HPDE6-E6E7 (cell line): ENCODE measurements around the gene CYFIP2.

Source experiments
- DNase-seq: peaks from one replicate; pipeline ENCODE4 v3.0.0; 2011; ENCODE audit warnings: missing footprints; ENCODE audit errors: extremely low spot score

CYFIP2 gene

DNA sequence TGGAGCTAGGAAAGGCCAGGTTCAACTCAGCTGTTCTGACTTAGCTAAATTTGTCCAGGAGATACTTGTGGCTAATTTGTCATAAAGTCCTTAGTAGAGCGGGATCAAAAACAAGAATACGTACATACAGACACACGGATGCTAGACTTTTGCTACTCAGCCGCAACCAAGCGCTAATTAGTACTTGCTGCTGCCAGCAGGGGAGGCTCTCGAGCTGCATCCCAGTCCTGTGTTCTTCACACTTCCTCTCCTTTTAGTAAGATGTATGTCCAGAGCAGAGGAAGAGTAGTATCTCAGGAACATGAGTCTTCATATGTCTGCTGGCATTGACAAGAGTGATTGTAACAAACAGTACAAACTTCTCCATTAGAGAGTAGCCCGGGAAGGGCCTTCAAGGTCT lies 58.3 kb downstream of the CYFIP2 start:
- DNase-seq, result no peak

GRCh38 chr5:157326440-157327005 lies 60.6 kb downstream of the CYFIP2 start:
- DNase-seq, result no peak

DNA sequence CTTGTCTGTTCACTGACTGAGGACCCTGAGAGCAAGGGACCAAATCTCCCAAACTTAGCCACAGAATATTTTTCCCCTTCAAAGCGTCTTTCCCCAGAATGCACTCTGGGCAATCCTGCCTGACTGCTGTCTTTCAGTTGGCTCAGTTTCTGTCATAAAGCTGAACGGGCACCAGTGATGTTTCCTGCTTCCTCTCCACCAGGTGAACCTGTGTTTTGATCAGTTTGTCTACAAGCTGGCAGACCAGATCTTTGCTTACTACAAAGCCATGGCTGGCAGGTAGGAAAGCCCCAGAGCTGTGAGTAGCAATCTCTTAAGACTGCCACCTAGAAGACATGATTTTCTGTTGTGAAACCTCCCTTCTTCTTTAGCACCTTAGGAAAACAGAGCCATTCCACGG lies 61.8 kb downstream of the CYFIP2 start:
- DNase-seq, result no peak

DNA sequence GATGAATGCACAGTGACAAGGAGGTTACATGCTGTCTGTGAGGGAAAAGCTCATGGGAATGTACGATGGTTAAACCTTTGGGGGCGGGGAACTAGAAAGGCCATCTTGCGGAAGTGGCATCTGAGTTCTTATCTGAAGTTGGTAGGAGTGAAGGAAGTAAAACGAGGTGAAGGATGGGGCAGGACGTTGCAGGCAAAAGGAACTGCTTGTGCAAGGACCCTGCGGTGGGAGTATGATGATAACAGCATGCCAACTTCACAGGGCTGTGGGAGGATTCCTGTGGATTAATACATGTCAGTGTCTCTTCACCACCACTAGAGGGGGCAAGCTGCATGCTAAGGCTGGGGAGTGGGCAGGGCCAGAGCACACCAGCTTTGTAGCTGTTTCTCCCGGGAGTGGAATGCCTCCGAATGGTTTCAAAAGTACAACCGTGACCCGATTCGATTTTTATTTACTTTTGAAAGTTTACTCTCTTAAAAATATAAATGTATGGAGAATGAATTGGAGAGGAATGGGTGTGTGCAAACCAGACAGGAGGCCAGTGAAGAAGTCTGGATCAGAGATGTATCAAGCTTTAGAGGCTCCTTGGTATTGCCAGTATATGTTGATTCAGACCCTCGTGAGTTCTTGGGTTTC lies 62.5 kb downstream of the CYFIP2 start:
- peak; percentile 91 for DNase-seq

GRCh38 chr5:157331807-157332206 lies 65.9 kb downstream of the CYFIP2 start:
- DNase-seq, result no peak

GRCh38 chr5:157335534-157336422 lies 69.9 kb downstream of the CYFIP2 start:
- no peak for DNase-seq

DNA sequence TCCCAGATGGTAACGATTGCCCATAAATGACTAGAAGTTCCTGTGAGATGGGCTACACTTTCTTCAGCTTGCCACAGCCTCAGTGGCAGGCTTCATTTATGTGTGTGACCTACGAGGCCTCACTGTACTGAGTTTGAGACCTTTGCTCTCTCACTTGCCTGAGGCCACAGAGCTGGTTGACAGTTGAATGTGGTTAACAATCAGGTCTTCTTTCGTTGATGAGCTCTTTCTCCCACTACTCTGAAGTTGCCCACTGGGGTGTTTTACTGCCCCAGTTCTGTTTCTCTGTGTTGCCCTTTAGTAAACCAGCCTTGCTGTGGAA lies 70.5 kb downstream of the CYFIP2 start:
- no peak for DNase-seq

GRCh38 chr5:157339409-157339808 lies 73.5 kb downstream of the CYFIP2 start:
- no peak for DNase-seq

DNA sequence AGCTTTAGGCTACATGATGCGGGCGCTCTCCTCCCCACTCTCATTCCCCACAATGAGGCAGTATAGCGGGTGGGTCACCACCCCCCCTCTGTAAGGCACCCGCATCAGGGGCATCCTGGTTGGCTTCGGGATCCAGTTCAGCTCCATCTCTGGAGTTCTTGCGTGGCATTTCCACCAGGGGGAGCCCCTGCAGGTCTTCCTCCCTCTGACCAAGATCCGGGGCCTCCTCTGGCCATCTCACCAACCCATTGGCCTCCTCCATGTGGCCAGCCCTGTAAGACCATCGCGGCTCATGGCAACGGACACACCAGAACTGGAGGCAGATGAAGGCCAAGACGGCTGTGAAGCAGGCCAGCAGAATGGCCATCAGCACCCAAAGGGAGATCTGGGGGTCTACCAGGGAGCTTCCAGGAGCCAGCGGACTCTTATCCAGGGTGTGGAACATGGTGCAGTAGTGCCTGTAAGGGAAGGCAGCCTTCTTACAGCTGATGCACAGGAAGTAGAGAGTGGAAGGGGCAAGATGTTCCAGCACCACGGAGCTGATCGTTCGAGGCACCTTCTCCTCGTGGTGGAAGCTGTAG lies 77.0 kb downstream of the CYFIP2 start:
- DNase-seq, result peak; percentile 52

DNA sequence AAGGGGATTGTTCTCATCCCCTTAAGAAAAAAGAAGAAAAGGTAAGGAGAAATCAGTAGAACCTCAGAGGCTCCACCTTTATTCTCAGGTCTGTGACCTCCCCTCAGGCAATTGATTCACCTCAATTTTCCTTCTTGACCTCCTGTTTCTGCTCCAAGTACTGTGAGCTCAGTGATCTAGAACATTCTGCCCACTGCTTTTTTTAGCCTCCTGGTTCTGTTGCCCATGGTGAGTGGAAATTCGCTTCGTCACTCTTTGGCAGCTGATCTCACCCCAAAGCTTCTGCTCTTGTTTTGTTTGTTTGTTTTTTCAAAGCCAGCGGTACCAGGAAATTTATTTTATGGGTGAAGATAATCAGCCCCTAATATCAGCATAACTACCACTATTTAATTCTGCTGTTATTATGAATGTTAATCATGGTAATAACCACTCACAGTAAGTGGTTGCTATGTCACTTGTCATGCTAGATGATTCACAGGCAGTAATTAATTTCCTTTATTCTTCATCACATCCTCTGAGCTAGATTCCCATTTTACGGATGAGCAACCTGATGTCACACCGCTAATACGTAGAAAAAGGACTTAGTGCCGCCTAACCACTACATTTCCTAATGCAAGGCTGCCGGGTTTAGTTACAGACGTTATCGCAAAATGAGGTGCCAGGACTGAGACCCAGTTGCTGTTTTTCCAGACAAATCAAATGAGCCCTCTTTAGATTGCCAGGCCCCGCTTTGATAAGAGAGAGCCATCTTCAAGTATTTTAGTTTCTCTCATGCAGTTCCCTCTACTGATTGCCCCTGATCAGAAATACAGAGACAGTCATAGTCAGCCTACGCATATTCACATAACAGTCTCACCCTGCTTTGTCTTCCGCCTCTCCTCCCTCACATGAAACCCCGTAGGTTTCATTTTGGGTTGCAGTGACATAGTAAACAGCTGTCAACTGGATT lies 78.2 kb downstream of the CYFIP2 start:
- DNase-seq, result no peak

GRCh38 chr5:157345067-157345466 lies 79.1 kb downstream of the CYFIP2 start:
- no peak for DNase-seq

DNA sequence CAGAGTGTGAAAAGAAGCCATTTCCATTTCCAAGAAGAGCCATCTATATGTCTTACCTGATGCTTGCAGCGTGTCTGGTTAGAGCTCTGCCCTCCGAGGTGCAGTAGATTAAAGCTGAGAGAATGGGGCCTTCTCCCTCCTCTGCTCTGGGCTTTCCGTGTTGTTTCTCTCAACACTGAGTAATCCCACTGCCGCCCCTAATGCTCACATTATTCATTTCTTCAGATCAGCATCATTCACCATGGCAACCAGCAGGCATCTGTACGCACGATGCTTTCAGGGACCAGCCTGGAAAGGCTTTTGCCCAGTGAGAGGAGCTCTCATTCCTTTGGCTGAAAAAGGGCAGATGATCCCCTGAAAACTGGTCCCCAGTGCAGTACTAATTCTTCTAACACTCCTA lies 79.6 kb downstream of the CYFIP2 start:
- no peak for DNase-seq

- no peak for DNase-seq
These were observed 81.6 kb downstream of the CYFIP2 start for GRCh38 chr5:157347301-157348048.

- no peak for DNase-seq
These were observed 82.1 kb downstream of the CYFIP2 start for GRCh38 chr5:157348049-157348400.

DNA sequence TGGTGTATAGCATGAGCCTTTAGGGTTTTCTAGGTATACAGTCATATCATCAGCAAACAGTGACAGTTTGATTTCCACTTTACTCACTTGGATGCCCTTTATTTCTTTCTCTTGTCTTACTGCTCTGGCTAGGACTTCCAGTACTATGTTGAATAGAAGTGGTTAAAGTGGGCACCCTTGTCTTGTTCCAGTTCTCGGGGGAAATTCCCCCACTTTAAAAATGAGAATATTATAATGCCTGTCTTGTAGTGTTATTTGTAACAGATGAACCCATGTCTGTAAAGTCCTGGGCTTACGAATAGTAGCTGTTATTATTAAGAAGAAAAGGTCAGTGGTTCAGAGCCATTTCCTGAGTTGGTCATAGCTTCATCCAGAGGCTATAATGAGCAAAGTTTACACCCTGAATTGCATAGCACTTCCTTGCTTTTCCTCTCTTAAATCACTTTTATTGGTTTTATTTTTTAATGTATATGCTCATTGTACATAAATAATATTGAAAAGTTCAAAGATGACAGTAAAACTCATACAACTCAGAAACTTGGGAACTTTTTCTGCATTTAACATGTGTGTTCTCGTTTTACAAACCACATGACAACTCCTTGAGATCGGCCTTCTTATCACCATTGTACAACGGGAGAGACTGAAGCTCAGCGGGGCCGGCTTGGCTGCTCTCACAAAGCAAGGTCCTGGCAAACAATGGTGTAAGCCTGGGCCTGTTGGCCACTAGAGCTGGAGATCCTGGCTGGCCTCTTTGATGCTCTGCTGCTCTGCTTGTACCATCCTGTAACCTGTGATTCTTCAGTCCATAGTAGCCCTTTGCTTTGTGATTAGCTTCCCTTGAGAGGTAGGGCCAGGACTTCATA lies 85.2 kb downstream of the CYFIP2 start:
- DNase-seq, result no peak

DNA sequence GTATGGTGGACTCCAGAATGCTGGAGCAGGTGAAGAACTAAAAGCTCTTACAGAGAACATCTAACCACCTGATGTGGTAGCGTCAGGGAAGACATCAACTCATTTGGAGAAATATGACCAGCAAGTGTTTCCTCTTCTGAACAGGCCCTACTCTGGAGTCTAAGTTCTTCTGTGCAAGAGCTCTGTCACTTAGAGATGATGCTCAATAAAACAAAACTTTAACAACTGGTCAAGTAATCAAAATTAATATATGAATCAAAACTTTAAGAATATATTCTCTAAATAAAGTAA lies 85.8 kb downstream of the CYFIP2 start:
- no peak for DNase-seq

DNA sequence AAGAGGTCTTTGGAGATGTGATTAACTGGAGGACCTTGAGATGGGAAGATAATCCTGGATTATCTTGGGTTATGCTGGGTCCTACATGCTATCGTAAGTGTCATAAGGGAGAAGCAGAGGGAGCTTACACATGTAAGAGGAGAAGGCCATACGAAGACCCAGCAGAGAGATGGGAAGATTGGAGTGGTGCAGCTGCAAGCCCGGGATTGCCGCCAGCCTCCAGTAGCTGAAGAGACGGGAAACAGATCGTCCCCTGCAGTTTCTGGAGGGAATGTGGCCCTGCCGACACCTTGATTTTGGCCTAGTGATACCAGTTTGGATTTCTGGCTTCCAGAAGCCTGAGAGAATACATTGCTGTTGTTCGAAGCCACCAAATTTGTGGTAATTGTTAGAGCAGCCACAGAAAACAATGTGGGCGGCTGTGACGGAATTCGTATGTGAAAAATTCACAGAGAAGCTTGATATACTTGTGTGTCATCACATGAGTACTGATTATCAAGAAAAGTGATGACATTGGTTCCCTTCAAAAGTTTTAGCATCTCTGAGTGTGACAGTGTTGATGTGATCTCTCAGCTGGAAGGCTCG lies 86.9 kb downstream of the CYFIP2 start:
- DNase-seq, result no peak

DNA sequence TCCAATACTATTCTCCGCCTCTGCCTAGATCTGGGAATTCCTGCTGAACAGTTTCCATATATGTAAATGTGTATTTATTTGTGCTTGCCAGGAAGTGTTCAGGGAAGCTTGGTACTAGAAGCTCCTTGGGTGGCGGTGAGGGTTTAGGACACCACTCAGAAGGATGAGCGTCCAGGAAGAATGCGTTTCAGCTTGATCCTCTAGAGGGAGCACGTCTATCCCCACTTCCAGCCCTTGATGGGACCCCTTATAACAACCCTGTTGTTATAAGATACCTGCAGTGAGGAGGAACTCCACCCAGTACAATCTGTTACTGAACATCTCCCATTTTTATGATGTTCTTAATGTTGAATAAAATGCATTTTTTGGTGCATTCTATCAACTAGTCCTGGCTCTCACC lies 88.9 kb downstream of the CYFIP2 start:
- no peak for DNase-seq

DNA sequence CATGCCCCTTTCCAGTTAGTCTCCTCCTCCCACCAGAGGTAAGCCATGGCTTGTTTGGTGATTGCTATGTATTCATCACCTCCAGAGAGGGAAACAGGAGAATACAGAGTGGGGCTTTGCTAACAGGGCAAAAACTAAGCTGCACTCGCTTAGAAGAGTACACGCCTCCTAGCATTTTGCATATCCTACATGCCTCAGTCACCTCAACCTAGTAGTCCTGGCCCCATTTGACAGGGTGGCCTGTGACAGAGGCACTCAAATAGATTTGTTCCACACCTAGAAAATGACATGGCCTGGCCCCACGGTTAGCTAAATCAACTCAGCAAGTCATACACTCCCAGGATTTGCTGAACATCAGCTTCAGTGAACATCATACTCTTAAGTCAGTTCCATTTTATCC lies 90.7 kb downstream of the CYFIP2 start:
- DNase-seq, result no peak

DNA sequence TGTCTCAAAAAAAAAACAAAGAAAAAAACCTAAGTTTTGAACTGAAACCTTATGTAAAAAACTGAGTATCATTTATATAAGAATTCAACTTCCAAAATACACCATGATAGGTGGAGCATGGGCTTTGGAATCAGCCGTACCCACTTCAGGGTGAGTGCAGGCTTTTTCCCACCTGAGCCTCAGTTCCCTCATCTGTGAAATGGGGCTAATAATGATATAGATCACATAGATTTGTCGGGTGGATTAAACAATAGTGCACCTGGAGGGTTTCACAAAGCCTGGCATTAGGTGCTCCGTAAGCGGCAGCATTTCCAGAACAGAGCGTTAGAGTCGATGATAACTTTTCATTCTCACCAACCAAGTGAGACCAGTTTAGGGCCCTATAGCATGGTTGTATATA lies 91.9 kb downstream of the CYFIP2 start:
- no peak for DNase-seq
